LoVo (cell line): ENCODE results near the gene PRM2.

ENCODE experiments used
- DNase-seq: peaks from one replicate; pipeline ENCODE4 v3.0.0-alpha.2; 2016; ENCODE audit warnings: low spot score

Gene PRM2

GRCh38 chr16:11260596-11260966 lies 15.7 kb downstream of the PRM2 start:
- no peak for DNase-seq

- DNase-seq, result no peak
These were observed 16.4 kb downstream of the PRM2 start for GRCh38 chr16:11259655-11260595.

DNA sequence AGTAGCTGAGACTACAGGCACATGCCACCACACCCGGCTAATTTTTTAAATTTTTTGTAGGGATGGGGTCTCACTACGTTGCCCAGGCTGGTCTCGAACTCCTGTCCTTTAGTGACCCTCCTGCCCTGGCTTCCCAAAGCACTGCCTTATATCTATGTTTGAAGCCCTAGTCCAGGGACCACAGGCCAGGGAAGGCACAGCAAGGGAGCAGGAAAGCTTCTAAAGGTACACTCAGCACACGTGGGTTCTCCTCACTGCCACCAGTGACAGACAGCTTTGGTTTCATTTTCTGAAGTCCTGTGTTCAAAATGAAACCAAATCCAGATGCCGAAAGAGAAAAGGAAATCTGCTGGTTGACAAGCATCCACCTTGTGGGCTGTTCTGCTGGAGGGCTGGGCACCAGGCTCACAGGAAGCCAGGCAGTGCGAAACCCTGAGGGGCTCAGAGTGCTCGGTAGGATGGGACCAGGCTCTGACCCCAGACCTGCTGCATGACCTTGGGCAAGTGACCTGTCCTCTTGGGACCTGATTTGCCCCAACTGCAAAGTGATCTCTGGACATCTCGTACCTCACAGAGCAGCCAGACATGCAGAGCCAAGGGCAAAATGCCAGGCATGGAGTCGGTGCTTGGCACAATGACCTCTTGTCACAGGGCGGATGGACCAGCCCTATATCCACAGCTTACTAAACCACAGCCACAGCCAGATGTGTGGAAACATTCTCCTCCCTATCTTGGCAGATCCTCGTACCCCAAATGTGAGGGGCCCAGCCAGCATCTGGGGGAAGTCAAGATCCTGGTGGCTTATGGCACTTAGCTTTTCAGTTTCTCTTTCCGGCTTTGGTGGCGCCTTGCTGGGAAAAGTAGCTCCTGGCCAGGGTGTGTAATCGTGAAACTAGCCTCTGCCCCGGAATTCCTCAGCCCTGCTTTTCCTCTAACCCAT lies 17.5 kb downstream of the PRM2 start:
- no peak for DNase-seq

DNA sequence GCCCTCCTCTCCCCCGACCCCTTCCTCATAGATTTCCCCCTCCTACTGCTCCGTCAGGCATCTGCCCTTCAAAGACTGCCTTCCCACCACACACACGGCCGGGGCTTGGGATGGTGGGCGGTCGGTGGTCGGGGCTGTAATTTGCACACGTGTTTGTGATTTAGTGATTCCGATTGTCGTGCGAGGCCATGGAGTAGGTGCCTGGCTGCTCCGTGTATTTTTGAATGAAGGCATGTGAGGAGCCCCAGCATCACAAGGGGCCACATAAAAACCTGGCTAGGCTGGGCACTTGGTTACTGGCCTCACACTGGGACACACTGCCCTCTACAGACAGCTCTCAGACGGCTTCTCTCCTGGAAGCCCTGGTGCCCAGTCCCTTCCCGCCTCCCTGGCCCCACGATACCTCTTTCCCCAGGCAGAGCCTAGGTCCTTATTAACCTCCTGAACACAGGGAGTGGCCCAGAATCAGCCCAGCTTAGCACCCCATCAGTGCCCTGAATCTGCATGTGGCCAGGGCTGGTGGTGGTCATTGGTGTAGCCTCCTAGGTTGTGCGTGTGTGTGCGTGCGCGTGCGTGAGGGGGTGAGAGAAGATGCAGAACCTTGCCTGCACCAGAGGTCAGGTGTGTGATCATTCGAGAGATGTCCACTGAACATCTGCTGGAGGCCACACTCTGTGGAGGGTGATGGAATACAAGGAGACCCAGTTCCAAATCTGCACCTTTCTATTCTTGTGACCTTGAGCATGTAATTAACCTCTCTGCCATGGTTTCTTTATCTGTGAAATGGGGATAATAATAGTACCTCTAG lies 18.9 kb downstream of the PRM2 start:
- peak; percentile 72 for DNase-seq

DNA sequence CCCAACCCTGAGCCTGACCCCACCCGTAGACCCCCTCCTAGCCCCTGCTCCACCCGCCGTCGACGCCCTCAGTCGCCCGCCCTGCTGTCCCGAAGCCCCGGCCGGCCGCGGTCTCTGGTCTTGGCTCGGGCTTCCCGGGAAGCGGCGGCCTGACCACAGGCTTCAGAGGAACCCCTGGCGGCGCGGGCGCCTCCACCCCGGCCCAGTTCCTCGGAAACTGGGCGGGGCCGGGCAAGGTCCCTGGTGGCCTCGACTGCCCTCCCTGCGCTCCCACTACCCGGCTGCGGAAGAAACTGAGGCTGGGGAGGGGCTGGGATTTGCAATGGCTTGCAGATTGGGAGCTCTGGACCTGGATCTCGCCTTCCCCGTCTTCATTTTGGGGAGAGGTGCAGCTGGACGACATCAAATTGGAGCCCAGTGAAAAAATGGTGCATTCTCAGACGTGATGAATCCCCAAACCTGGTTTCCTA lies 19.6 kb downstream of the PRM2 start:
- peak; percentile 66 for DNase-seq

DNA sequence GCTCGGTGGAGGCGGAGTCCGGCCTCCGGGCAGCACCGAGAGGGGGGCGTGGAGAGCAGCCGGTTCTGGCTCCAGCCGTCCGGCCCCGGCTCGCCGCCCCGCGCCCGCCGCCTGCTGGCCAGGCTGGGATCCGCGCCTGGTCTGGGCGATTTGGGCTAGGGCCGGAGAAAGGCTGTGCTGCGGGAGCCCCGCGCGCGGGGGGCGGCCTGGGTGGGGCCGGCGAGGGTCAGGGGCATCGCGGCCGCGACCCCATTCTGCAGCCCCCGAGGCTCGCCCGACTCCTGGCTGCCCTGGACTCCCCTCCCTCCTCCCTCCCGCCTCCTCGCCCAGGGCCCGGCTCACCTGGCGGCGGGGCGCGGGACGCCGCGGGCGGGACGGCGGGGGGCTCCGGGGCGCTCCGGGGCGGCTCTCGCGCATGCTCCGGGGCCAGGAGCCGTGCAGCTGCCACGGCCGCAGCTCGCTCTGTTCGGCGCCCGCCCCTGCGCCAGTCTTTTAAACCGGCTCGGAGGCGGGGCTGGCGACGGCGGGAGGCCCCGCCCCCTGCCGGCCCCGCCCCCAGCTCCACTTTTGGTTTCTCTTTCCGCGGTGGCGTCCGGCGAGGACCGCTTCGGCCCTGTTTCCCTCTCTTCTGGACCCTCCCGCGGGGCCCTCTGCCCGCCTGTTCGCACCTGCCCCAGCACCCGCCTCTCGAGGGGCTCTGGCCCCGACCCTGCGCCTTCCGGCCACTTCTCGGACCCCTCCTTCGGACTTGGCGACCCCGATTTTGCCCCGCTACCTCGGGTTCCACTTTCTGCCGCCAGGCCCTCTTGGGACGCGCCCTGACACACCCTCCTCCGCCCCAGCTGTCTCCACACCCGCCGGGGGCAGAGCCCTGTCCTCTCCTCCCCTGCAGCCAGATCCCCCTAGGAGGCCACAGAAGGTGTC lies 20.3 kb downstream of the PRM2 start, which contains the start of gene SOCS1:
SOCS1 (minus strand) TSS at position 468 of the 924 bp plus-strand sequence. CDS start 726 bp downstream, outside the sequence.
- DNase-seq, result peak; percentile 87

DNA sequence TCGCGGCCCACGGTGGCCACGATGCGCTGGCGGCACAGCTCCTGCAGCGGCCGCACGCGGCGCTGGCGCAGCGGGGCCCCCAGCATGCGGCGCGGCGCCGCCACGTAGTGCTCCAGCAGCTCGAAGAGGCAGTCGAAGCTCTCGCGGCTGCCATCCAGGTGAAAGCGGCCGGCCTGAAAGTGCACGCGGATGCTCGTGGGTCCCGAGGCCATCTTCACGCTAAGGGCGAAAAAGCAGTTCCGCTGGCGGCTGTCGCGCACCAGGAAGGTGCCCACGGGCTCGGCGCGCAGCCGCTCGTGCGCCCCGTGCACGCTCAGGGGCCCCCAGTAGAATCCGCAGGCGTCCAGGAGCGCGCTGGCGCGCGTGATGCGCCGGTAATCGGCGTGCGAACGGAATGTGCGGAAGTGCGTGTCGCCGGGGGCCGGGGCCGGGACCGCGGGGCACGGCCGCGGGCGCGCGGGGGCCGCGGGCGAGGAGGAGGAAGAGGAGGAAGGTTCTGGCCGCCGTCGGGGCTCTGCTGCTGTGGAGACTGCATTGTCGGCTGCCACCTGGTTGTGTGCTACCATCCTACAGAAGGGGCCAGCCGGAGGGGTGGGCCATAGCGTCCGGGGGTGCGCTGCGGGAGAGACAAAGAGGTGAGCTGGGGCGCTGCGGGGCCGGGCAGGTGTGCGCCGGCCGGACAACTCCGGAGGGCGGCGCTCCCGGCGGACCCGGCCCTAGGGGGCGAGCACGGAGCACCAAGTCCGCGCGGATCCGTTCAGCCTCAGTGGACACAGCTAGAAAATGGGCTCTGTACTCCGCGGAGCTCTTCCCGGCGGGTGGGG lies 21.2 kb downstream of the PRM2 start:
- no peak for DNase-seq

DNA sequence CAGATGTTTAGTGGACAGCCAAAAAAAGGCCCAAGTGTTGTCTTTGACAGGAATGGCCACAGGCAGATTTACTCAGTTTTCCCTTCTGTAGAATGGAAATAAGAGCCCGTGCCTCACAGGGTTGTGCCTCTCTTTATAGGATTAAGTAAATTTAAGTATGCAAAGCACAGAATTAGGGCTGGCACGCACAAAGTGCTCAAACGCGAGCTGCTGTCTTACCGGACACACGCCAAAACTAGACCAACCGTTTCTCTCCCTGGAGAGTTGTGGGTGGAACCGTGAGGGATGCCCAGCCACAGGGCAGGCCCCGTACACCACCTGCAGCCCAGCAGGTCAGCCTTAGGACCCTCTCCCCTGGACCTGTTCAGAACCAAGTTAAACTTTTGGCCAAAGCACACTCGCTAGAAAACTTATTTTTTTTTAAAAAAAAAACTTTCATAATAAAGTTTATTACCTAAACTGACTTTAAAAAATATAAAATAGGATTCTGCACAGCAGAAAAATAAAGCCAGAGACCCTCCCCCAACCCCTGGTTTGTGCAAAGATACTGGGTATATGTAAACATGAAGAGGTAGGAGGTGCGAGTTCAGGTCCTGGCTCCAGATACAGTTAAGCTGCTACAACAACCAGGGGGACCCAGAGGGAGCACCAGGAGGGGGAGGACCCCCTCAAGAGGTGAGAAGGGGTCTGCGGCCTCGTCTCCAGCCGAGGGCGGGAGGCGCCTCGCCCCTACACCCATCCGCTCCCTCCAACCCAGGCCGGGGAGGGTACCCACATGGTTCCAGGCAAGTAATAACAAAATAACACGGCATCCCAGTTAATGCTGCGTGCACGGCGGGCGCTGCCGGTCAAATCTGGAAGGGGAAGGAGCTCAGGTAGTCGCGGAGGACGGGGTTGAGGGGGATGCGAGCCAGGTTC lies 22.0 kb downstream of the PRM2 start:
- DNase-seq, result no peak

DNA sequence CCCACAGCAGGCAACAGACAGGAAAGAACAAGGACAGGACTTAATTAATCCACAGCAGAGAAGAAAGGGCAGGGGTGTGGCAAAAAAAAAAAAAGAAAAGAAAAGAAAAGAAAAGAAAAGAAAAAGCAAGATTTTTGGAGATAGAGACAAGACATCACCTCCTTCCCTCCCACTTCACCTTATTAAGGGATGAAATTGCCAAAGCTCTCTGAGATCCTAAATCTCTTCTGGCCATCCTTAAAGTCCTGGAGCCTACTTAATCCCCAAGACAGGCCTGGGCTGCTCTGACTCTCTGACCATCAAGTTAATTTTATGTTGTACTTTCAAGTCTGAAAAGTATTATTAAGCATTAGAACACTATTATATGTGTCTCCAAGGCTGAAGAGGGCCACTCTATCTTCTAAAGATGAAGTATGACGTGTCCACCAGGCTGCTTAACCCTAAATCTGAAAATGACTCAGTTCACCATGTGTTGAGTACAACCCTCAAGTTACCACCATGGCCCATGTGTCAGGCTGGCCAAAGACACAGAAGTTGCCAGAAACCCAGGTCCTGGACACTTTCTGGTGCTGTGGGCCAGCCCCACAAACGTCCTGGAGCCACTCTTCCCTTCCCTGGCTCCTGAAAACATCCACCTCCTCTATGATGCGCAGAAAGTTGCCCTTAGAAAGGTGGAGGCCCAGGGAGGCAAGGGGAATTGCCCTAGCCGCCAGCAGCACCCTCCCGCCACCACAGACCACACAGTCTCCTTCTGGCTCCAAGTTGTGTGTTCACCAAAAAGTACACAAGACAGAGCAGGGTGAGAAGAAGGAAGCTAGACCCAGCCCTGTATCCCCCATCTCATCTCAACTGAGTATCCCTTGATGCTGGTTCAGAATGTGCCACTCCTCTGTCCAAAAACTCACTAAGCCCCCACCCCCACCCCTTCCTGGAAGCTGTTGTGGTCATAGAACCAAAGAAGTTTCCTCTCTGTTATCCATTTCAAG lies 23.0 kb downstream of the PRM2 start:
- DNase-seq, result no peak

DNA sequence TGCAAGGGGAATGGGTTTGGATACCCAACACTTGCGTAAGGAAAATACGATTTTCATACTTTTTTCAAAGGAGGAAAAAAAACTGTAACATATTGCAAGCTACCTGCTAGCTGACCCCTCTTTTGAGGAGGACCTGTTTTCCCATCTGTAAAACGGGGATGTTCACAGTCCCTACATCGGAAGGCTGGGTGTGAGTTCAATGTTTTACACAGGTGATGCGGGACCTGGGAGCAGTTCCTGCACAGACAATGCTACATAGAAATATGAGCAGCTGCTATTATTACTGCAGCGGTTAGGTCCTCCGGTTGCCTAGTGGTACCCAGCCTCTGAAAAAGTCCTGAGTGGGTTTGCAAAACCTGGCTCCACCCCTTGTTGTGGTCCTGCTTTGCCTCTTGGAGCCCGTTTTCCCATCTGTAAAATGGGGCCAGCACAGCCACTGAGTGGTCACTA lies 23.8 kb downstream of the PRM2 start:
- no peak for DNase-seq

DNA sequence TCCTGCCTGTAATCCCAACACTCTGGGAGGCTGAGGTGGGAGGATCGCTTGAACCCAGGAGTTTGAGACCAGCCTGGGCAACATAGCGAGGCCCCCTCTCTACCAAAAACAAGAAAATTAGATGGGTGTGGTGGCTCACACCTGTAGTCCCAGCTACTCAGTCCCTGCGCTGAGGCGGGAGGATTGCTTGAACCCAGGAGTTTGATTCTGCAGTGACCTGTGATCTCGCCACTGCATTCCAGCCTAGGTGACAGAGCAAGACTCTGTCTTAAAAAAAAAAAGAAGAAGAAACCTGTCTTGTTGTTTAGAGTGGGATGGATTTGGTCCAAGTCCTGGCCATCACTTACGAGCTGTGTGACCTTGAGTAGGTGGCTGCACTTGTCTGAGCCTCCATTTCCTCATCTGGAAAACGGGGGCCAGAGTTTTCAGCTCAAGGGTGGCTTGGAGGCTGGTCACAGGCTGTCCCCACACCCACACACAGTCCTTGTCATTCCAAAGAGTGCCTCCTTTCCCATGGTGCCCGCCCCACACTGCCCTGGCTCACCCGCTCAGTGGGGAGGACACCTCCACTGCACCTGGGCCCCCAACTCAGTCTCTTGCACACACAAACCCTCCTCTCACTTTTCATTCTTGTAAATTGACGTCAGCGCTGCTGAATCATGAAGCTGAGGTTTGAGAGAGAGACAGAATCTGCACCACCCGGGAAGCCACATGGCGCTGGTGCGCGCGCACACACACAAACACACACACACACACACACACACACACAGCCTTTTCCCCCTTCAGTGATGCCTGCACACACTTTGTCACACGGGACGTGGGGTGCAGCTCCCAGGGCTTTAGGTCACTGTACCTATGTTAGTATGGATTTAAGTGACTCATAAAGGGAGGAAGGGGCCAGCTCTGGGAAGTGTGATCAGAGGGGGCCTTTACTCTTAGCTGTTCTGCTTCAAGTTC lies 24.5 kb downstream of the PRM2 start:
- no peak for DNase-seq

DNA sequence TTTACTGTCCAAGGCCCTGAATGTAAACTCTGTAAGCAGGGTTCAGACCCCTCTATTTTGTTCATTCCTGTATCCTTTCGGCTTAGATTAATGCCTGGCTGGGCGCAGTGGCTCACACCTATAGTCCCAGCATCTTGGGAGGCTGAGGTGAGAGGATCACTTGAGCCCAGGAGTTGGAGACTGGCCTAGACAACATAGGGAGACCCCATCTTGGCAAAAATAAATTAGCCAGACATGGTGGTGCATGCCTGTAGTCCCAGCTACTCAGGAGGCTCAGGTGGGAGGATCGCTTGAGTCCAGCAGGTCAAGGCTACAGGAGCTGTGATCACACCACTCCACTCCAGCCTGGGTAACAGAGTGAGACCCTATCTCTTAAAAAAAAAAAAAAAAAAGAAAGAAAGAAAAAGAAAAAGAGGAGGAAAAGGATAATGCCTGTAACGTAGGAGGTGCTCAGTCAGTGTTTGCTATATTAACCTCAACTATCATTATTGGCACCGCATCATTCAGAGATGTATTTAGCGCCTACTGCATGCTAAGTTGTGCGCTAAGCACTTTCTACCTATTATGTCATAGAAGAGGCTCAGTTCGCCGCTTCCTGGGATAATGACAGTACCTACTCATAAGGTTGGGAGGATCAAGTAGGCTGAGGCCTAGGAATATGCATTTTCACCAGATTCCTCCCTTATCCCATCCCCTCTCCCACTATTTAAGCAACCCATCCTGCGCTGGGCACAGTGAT lies 25.3 kb downstream of the PRM2 start:
- DNase-seq, result no peak

DNA sequence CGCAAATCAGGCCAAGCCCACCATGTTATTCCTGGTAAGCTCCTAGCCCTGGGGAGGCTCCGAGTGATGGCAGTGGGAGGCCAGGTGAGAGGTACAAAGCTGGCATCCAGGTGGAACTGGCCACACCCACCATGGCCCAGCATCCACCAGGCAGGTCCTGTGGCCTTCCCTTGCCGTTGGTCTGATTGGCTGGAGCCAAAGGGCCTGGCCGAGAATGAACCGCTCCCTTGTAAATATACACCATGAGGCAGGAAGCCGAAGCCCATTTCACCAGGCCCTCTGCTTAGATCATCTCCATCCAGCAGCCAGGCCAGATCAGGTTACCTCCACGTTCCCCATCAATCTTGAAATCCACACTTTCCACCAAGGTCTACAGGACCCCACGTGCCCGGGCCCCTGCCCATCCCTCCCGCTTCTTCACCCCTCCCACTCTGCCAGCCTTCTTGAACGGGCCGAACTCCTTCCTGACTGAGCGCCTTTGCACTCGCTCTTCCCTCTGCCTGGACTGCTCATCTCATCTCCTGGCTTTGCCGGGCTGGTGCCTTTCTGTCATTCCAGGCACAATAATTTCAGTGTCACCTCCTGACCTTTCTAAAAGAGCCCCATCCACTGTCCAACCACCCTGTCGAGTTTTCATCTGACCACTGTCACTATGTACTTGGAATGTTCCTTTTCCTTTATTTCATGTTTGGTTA lies 26.0 kb downstream of the PRM2 start:
- no peak for DNase-seq

- no peak for DNase-seq
These were observed 26.8 kb downstream of the PRM2 start for GRCh38 chr16:11249233-11250061.
